B cell (primary cell): Measurements from ENCODE around the gene FAM13C. TPM values are rescaled to one million over a fixed set of nuclear protein-coding genes. Genes with fewer than 3 reads are reported as not detected.
A peak's percentile ranks its signal among the peaks of the same experiment; 100 is the strongest.

Source experiments
- ATAC-seq: fragments of 200-7000 bp; cut with Tn5 transposase; one replicate; pipeline ENCODE4 v1.10.0; 2021; ENCODE audit warnings: low read depth, mild to moderate bottlenecking, moderate number of reproducible peaks, moderate library complexity
- CTCF ChIA-PET: fragments of 350-600 bp; sonication (Branson Sonifier 250); formaldehyde crosslinking; loops from one replicate; lab custom pipeline; 2021; ENCODE audit warnings: antibody characterized with exemption, inconsistent platforms; lab: Charles Lee
- POLR2A ChIA-PET: fragments of 350-600 bp; sonication (Branson Sonifier 250); formaldehyde crosslinking; loops from one replicate; lab custom pipeline; 2021; ENCODE audit warnings: antibody characterized with exemption; lab: Charles Lee
- DNase-seq: peaks from one replicate; pipeline ENCODE4 v3.0.0; 2013
- H2AFZ ChIP-seq: 2 replicates; pipeline ENCODE4 v1.6.1; 2012; ENCODE audit warnings: mild to moderate bottlenecking, low read depth, low read length; ENCODE audit not compliant: insufficient read depth, poor library complexity, severe bottlenecking
- H3K27ac ChIP-seq, 2 donors: 1 replicate in 1 of 2; 2 replicates in 1 of 2; pipeline ENCODE4 v1.5.1; 2012 to 2013; ENCODE audit warnings: low read length in 2 of 2, mild to moderate bottlenecking in 2 of 2, moderate library complexity in 1 of 2
- H3K27me3 ChIP-seq, 4 experiments: fragments of 200-600 bp in 1 of 4; sonication (generic) in 1 of 4; replicated peaks in 1 of 4; 1 replicate in 2 of 4; 2 replicates in 2 of 4; pipeline versions ENCODE4 v1.6.1 to v1.7.0; 2013 to 2016; ENCODE audit warnings: low read length in 3 of 4, mild to moderate bottlenecking in 2 of 4, mixed read lengths in 1 of 4, moderate library complexity in 1 of 4; ENCODE audit not compliant: insufficient read depth in 4 of 4, control insufficient read depth in 3 of 4; ENCODE audit errors: control extremely low read depth in 1 of 4
- H3K36me3 ChIP-seq, 2 experiments: replicated peaks in 1 of 2; 1 replicate in 1 of 2; 2 replicates in 1 of 2; pipeline versions ENCODE4 v1.6.1 to v1.7.1; 2013; ENCODE audit warnings: low read length in 1 of 2; ENCODE audit not compliant: insufficient read depth in 2 of 2, control insufficient read depth in 1 of 2; ENCODE audit errors: control extremely low read depth in 1 of 2, extremely low read depth in 1 of 2
- H3K4me1 ChIP-seq, 2 donors: fragments of 200-600 bp in 1 of 2; sonication (generic) in 1 of 2; 1 replicate in 1 of 2; 2 replicates in 1 of 2; pipeline versions ENCODE4 v1.5.1 to v1.6.1; 2013 to 2017; ENCODE audit warnings: low read length in 2 of 2; ENCODE audit not compliant: control insufficient read depth in 2 of 2, insufficient read depth in 2 of 2
- H3K4me2 ChIP-seq: replicated peaks from 2 replicates; pipeline ENCODE3; 2012; ENCODE audit warnings: mild to moderate bottlenecking, low read depth, low read length; ENCODE audit not compliant: poor library complexity, severe bottlenecking
- H3K4me3 ChIP-seq, 5 experiments: fragments of 200-600 bp in 1 of 5; sonication (generic) in 1 of 5; 1 replicate in 3 of 5; 2 replicates in 2 of 5; pipeline versions ENCODE4 v1.5.1 to v1.7.0; 2011 to 2016; ENCODE audit warnings: low read length in 4 of 5, mild to moderate bottlenecking in 4 of 5, low read depth in 2 of 5, control low read depth in 1 of 5, moderate library complexity in 1 of 5; ENCODE audit not compliant: insufficient read depth in 1 of 5; ENCODE audit errors: control extremely low read depth in 1 of 5, extremely low read depth in 1 of 5
- H3K79me2 ChIP-seq: fragments of 200-600 bp; sonication (generic); one replicate; pipeline ENCODE4 v1.6.0; 2016; ENCODE audit warnings: low read length; ENCODE audit not compliant: control insufficient read depth, insufficient read depth
- H3K9ac ChIP-seq: fragments of 200-600 bp; sonication (generic); 2 replicates; pipeline ENCODE4 v1.6.1; 2017; ENCODE audit warnings: mild to moderate bottlenecking, low read length, moderate library complexity
- H3K9me3 ChIP-seq, 3 donors: one replicate each; pipeline versions ENCODE4 v1.6.1 to v1.7.1; 2013; ENCODE audit warnings: low read length in 2 of 3; ENCODE audit not compliant: control insufficient read depth in 2 of 3, insufficient read depth in 1 of 3; ENCODE audit errors: control extremely low read depth in 1 of 3
- H4K20me1 ChIP-seq: 2 replicates; pipeline ENCODE4 v1.6.0; 2012; ENCODE audit warnings: mild to moderate bottlenecking, low read length; ENCODE audit not compliant: insufficient read depth, control insufficient read depth, poor library complexity, severe bottlenecking
- H3K27ac Mint-ChIP-seq: one replicate; pipeline ENCODE4 v1.8.0; 2021; ENCODE audit warnings: mixed read lengths
- H3K27me3 Mint-ChIP-seq: one replicate; pipeline ENCODE4 v1.8.0; 2021; ENCODE audit warnings: mixed read lengths
- H3K4me1 Mint-ChIP-seq: one replicate; pipeline ENCODE4 v1.8.0; 2021; ENCODE audit warnings: mixed read lengths
- H3K4me3 Mint-ChIP-seq: one replicate; pipeline ENCODE4 v1.8.0; 2021; ENCODE audit warnings: mixed read lengths
- H3K9me3 Mint-ChIP-seq: one replicate; pipeline ENCODE4 v1.8.0; 2022; ENCODE audit warnings: mixed read lengths; ENCODE audit not compliant: insufficient read depth
- EZH2 ChIP-seq: IDR thresholded peaks from 2 replicates; pipeline ENCODE4 v1.6.1; 2012; ENCODE audit warnings: borderline replicate concordance, low read depth, mild to moderate bottlenecking, moderate library complexity, low read length; ENCODE audit not compliant: insufficient read depth, poor library complexity, severe bottlenecking
- WGBS: methylation state at CpG from one replicate; pipeline ENCODE4 v1.1.5; 2013; ENCODE audit warnings: missing lambda C conversion rate; ENCODE audit not compliant: insufficient coverage; 5-methylcytosine and 5-hydroxymethylcytosine counted together
- intact Hi-C: fragments of 100-400 bp; cut with micrococcal nuclease; formaldehyde crosslinking; loops from one replicate; pipeline ENCODE4 v1.10.0; 2022
- polyA plus RNA-seq: library from polyadenylated mRNA; depleted of rRNA; stranded (reverse); fragments of >200 nt; gene quantifications from 2 replicates; pipeline ENCODE4 v1.2.3, GENCODE V29; 2012
- total RNA-seq, 2 donors: library from RNA; stranded (reverse); fragments of 120-200 nt in 1 of 2; gene quantifications; 1 replicate in 1 of 2; 2 replicates in 1 of 2; pipeline versions ENCODE4 v1.2.3 to v1.2.4, GENCODE V29; 2013 to 2022
- TF ChIP-seq, protein P1 (sequence below): fragments of 200-600 bp; IDR thresholded peaks from one replicate; pipeline ENCODE4 v1.8.0; 2022; ENCODE audit warnings: antibody characterized with exemption, mild to moderate bottlenecking

FAM13C gene
- total and polyA plus RNA-seq, 2 donors (not counting 1 experiment from before 2014, with no cell fraction given): not detected

- DNase-seq: no peak
- ChIA-PET POLR2A (no interaction called here), CTCF (no interaction called here)
- H3K4me1 ChIP-seq: peaks cover 0 to 3% of the 10 kb centered on the region in 2 donors
- H3K27ac ChIP-seq: no peak overlapping the region
- no peaks in the 10 kb centered on the region for H3K36me3 ChIP-seq
- no peaks in the 10 kb centered on the region for H4K20me1 ChIP-seq
- WGBS: 93% methylated on average over 2 of the region's 3 CpGs
- no peak overlapping the region for H3K4me2 ChIP-seq
- H3K4me1 Mint-ChIP-seq: peaks cover 8% of the 10 kb centered on the region
- H3K27me3 Mint-ChIP-seq: peaks cover 24% of the 10 kb centered on the region
- peaks cover 0 to 9% (median 4%) of the 10 kb centered on the region in 4 experiments for H3K27me3 ChIP-seq
- H2AFZ ChIP-seq: no peak overlapping the region
- H3K4me3 Mint-ChIP-seq: no peak overlapping the region
- no peaks in the 10 kb centered on the region for H3K9me3 Mint-ChIP-seq
- intact Hi-C loops: no loop called here
- H3K27ac Mint-ChIP-seq: no peak overlapping the region
- H3K9me3 ChIP-seq: no peaks in the 10 kb centered on the region
- no peaks in the 10 kb centered on the region for H3K79me2 ChIP-seq
- no peak for ATAC-seq
- no peak overlapping the region for H3K4me3 ChIP-seq
- H3K9ac ChIP-seq: no peak overlapping the region
- TF ChIP-seq, protein P1, sequence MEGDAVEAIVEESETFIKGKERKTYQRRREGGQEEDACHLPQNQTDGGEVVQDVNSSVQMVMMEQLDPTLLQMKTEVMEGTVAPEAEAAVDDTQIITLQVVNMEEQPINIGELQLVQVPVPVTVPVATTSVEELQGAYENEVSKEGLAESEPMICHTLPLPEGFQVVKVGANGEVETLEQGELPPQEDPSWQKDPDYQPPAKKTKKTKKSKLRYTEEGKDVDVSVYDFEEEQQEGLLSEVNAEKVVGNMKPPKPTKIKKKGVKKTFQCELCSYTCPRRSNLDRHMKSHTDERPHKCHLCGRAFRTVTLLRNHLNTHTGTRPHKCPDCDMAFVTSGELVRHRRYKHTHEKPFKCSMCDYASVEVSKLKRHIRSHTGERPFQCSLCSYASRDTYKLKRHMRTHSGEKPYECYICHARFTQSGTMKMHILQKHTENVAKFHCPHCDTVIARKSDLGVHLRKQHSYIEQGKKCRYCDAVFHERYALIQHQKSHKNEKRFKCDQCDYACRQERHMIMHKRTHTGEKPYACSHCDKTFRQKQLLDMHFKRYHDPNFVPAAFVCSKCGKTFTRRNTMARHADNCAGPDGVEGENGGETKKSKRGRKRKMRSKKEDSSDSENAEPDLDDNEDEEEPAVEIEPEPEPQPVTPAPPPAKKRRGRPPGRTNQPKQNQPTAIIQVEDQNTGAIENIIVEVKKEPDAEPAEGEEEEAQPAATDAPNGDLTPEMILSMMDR: no peak
- no peak for TF ChIP-seq EZH2
Observed at GRCh38 chr10:59366290-59366689, 3.9 kb upstream of the FAM13C start.

DNA sequence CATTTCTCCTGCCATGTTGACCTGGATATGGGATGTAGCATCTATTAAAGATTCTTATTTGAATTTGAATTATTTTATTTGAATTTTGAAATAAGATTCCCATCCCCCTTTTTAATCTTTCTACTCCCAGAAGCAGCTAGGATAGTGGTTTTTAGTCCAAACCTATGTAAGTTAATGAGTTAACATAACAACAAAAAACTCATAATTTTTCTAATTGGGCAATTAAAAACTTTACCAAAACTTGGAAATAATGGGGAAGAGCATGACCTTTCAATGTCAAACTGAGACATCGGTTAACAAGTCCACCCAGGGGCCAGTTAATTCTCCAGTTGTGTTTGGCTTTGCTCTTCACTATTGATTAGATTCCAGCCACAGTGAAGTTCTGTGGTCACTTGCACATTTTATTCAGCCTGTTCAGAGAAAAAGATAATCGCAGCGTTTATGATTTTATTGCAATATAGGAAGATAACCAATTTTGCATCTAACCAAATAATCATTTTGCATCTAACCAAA, 1.2 kb upstream of the FAM13C start:
- H3K27me3 ChIP-seq: peaks cover 0 to 9% (median 6%) of the 10 kb centered on the region in 4 experiments
- Mint-ChIP-seq H3K9me3 (no peaks in the 10 kb centered on the region), H3K4me3 (no peak overlapping the region), H3K27ac (no peak overlapping the region), H3K27me3 (peaks cover 26% of the 10 kb centered on the region), H3K4me1 (peaks cover 8% of the 10 kb centered on the region)
- TF ChIP-seq, protein P1: no peak
- TF ChIP-seq EZH2: no peak
- no peak overlapping the region for H3K27ac ChIP-seq
- no peaks in the 10 kb centered on the region for H3K9me3 ChIP-seq
- peaks cover 0 to 3% of the 10 kb centered on the region in 2 donors for H3K4me1 ChIP-seq
- no peak overlapping the region for H3K4me2 ChIP-seq
- ChIA-PET POLR2A (no interaction called here), CTCF (no interaction called here)
- no peak for DNase-seq
- no peaks in the 10 kb centered on the region for H4K20me1 ChIP-seq
- intact Hi-C loops: no loop called here
- WGBS: 71% methylated on average over 1 of the region's 3 CpGs
- H3K4me3 ChIP-seq: no peak overlapping the region
- H3K36me3 ChIP-seq: no peaks in the 10 kb centered on the region
- H3K79me2 ChIP-seq: no peaks in the 10 kb centered on the region
- no peak for ATAC-seq
- H2AFZ ChIP-seq: peak overlapping the region; percentile 58
- no peak overlapping the region for H3K9ac ChIP-seq
